HEK293T (cell line): ENCODE measurements around the gene PDCD6IP.

ENCODE experiments used
- BHLHE40 ChIP-seq: fragments of 450-650 bp; IDR thresholded peaks from 2 replicates; pipeline ENCODE4 v1.6.1; 2016; ENCODE audit warnings: mild to moderate bottlenecking, moderate library complexity, borderline replicate concordance
- ELF4 ChIP-seq: fragments of 450-650 bp; IDR thresholded peaks from 2 replicates; pipeline ENCODE4 v1.6.1; 2017; ENCODE audit warnings: antibody characterized with exemption
- FOXA1 ChIP-seq: fragments of 450-650 bp; IDR thresholded peaks from 2 replicates; pipeline ENCODE4 v1.6.1; 2016; ENCODE audit warnings: mild to moderate bottlenecking
- HDGF ChIP-seq: fragments of 450-650 bp; IDR thresholded peaks from 2 replicates; pipeline ENCODE4 v1.6.1; 2017; ENCODE audit warnings: antibody characterized with exemption, borderline replicate concordance
- SP1 ChIP-seq: fragments of 450-650 bp; IDR thresholded peaks from 2 replicates; pipeline ENCODE4 v1.6.1; 2017

GRCh38 chr3:33882296-33882695, 83.9 kb downstream of the PDCD6IP start:
- TF ChIP-seq SP1 = no peak
- no peak for TF ChIP-seq BHLHE40
- TF ChIP-seq HDGF = no peak
- no peak for TF ChIP-seq ELF4
- TF ChIP-seq FOXA1 = no peak
